ENCODE data around the gene AGO1. TPM values are rescaled to one million over a fixed set of nuclear protein-coding genes. Genes with fewer than 3 reads are reported as not detected.
A peak's percentile ranks its signal among the peaks of the same experiment; 100 is the strongest.

Gene AGO1
- total and polyA plus RNA-seq, 2 of the 8 experiments (the other 6 are each of a cell fraction or from before 2014, with no cell fraction given), result 15.1 to 73.7 TPM

DNA sequence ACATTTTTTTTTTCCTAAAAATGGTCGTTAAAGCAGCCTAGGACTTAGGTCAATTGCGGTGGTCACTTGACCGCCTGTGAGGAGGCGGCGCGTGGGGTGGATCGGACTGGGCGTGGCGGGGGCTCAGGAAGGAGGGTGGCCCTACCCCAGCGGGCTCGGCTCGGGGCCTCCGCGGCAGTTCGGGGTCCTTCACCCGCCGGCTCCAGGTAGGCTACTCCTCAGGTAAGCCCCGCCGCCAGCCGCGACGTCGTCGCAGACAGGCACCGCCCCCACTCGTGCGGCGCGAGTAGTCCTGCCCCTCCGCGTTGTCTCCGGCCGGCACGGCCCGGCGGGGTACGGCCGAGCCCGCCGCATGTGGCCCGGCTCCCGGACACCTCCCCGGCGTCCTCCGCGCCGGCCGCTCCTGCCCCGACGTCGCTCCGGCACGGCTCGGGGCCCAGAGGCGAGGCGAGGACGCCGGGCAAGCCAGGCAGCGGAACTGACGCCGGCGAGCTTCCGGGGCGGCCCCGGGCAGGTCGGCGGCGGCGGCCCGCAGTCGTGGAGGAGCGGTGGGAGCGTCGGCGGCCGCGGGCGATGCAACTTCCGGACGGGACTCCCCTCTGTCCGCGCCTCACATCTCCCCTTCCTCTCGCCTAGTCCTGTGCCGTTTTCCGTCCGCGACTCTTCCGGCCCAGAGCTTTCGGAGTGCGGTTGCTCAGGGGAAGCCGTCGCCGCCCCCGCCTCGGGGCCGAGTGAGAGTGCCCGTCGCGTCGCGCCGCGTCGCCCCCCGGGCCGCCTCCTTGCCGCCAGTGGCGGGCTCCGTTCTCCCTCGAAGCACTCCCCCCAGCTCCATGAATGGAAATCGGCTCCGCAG, 47.8 kb downstream of the AGO1 start, which contains the start of gene AGO3 (continued):
- TF ChIP-seq JUND (IDR thresholded peaks at IDR 0.05; ENCODE audit: low read length), result no peak
- TF ChIP-seq HDAC2 (IDR thresholded peaks at IDR 0.05; ENCODE audit: borderline replicate concordance in 1 of 2, low read depth in 2 of 2, low read length in 2 of 2), result no peak
- TF ChIP-seq RAD21 (IDR thresholded peaks at IDR 0.05 in 1 of 2, conservative IDR thresholded peaks at IDR 0.05 in 1 of 2; ENCODE audit: low read depth in 2 of 2, low read length in 2 of 2), result no peak; a peak in 1 of 4 replicates
- peak; percentile 82 for TF ChIP-seq PHF8 (conservative IDR thresholded peaks at IDR 0.05; ENCODE audit: low read depth, low read length)
- peak; percentile 90 for TF ChIP-seq POLR2AphosphoS5 (IDR thresholded peaks at IDR 0.05; ENCODE audit: low read depth, low read length)
- no peak for TF ChIP-seq TCF12 (IDR thresholded peaks at IDR 0.05; ENCODE audit: low read depth, low read length)
- no peak for TF ChIP-seq CTBP2 (IDR thresholded peaks at IDR 0.05; ENCODE audit: borderline replicate concordance, insufficient read depth, insufficient read length, low read length)
- TF ChIP-seq GABPA (IDR thresholded peaks at IDR 0.05; ENCODE audit: borderline replicate concordance, insufficient read depth, low read length), result peak; percentile 96
- no peak for TF ChIP-seq SIRT6 (IDR thresholded peaks at IDR 0.05; ENCODE audit: low read length)
- no peak for TF ChIP-seq SAP30 (IDR thresholded peaks at IDR 0.05; ENCODE audit: insufficient read depth, insufficient replicate concordance, low read length)
- peak; percentile 84 for TF ChIP-seq EGR1 (IDR thresholded peaks at IDR 0.05; ENCODE audit: borderline replicate concordance, low read depth, low read length)
- TF ChIP-seq CBX8 (IDR thresholded peaks at IDR 0.05; ENCODE audit: borderline replicate concordance, low read depth, low read length), result no peak
- no peak for TF ChIP-seq EP300 (IDR thresholded peaks at IDR 0.05; ENCODE audit: borderline replicate concordance in 1 of 2, low read depth in 2 of 2, low read length in 2 of 2)
- TF ChIP-seq SIN3A (conservative IDR thresholded peaks at IDR 0.05 in 1 of 2, IDR thresholded peaks at IDR 0.05 in 1 of 2; ENCODE audit: low read depth in 1 of 2, low read length in 2 of 2), result peak; percentile 33 to 77; a peak in 2 of 4 replicates
- peak; percentile 71 for TF ChIP-seq CREB1 (IDR thresholded peaks at IDR 0.05)
- no peak for TF ChIP-seq GTF2F1 (IDR thresholded peaks at IDR 0.05; ENCODE audit: borderline replicate concordance, low read depth, low read length)
- TF ChIP-seq ASH2L (IDR thresholded peaks at IDR 0.05; ENCODE audit: low read length), result peak; percentile 99
- no peak for TF ChIP-seq SIX5 (IDR thresholded peaks at IDR 0.05; ENCODE audit: low read depth, low read length)
- TF ChIP-seq BRCA1 (IDR thresholded peaks at IDR 0.05; ENCODE audit: low read depth, low read length), result no peak
- TF ChIP-seq BCL11A (IDR thresholded peaks at IDR 0.05; ENCODE audit: low read depth in 2 of 2, low read length in 2 of 2), result no peak
- TF ChIP-seq, protein P1, sequence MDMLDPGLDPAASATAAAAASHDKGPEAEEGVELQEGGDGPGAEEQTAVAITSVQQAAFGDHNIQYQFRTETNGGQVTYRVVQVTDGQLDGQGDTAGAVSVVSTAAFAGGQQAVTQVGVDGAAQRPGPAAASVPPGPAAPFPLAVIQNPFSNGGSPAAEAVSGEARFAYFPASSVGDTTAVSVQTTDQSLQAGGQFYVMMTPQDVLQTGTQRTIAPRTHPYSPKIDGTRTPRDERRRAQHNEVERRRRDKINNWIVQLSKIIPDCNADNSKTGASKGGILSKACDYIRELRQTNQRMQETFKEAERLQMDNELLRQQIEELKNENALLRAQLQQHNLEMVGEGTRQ (IDR thresholded peaks at IDR 0.05; ENCODE audit: low read length), result no peak
- TF ChIP-seq SUZ12 (IDR thresholded peaks at IDR 0.05; ENCODE audit: low read length), result no peak
